Left ventricle myocardium inferior (tissue), 1 donor: ENCODE data around the gene SYT17. TPM values are rescaled to one million over a fixed set of nuclear protein-coding genes. Genes with fewer than 3 reads are reported as not detected.

ENCODE experiments used
- DNase-seq: peaks from one replicate; pipeline ENCODE4 v3.0.0-alpha.2; 2020
- H3K27ac ChIP-seq: fragments of 200-600 bp; replicated peaks from 2 replicates; pipeline ENCODE4 v1.8.0; 2021
- H3K27me3 ChIP-seq: fragments of 200-600 bp; 2 replicates; pipeline ENCODE4 v1.8.0; 2021; ENCODE audit warnings: low read depth
- H3K36me3 ChIP-seq: fragments of 200-600 bp; 2 replicates; pipeline ENCODE4 v1.8.0; 2021
- H3K4me1 ChIP-seq: fragments of 200-600 bp; 2 replicates; pipeline ENCODE4 v1.8.0; 2021
- H3K4me3 ChIP-seq: fragments of 200-600 bp; 2 replicates; pipeline ENCODE4 v1.8.0; 2021; ENCODE audit warnings: mild to moderate bottlenecking, moderate library complexity
- H3K9me3 ChIP-seq: fragments of 200-600 bp; replicated peaks from 2 replicates; pipeline ENCODE4 v1.8.0; 2021
- intact Hi-C: fragments of 100-400 bp; cut with micrococcal nuclease; formaldehyde crosslinking; loops from one replicate; pipeline ENCODE4 v1.11.0; 2022
- total RNA-seq: library from RNA; stranded (reverse); fragmentation: NEBNext Ultra II Directional; extraction: Animal tissue kit (Norgen Biotek cat#: 25700); gene quantifications from one replicate; pipeline ENCODE4 v1.2.1, GENCODE V29; 2021
- TF ChIP-seq, protein P1 (sequence below): fragments of 200-600 bp; IDR thresholded peaks from 2 replicates; pipeline ENCODE4 v1.8.0; 2021; ENCODE audit warnings: antibody characterized with exemption, mild to moderate bottlenecking, borderline replicate concordance
- donor health status: DM: no; HTN: yes; CAD: no; lungs with severe emphysema.

Gene SYT17
- total RNA-seq, 1 donor from 2014 or later: 0.49 TPM

DNA sequence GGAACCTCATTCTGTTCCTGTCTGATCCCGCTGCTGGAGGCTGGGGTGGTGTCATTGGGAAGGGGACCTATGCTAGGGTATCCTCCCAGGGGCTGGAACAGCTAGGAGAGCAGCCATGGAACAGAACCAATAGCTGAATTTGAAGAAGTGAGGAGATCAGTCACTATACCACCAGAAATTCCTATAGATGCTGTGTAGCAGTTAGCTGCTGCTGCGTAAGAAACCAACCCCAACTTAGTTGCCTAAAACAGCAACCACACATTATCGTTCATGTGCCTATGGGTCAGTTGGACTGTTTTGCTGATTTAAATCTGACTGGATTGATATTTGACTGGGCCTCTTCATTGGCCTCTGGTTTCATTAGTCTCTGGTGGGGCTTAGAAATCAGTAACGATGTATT lies 20.4 kb upstream of the SYT17 start:
- Histone ChIP-seq H3K4me1 (no peaks in the 10 kb centered on the region), H3K27me3 (peaks cover 3% of the 10 kb centered on the region), H3K4me3 (no peak overlapping the region), H3K36me3 (no peaks in the 10 kb centered on the region), H3K9me3 (peaks cover 10% of the 10 kb centered on the region), H3K27ac (no peak overlapping the region)
- intact Hi-C loops: no loop called here
- DNase-seq: no peak
- TF ChIP-seq, protein P1, sequence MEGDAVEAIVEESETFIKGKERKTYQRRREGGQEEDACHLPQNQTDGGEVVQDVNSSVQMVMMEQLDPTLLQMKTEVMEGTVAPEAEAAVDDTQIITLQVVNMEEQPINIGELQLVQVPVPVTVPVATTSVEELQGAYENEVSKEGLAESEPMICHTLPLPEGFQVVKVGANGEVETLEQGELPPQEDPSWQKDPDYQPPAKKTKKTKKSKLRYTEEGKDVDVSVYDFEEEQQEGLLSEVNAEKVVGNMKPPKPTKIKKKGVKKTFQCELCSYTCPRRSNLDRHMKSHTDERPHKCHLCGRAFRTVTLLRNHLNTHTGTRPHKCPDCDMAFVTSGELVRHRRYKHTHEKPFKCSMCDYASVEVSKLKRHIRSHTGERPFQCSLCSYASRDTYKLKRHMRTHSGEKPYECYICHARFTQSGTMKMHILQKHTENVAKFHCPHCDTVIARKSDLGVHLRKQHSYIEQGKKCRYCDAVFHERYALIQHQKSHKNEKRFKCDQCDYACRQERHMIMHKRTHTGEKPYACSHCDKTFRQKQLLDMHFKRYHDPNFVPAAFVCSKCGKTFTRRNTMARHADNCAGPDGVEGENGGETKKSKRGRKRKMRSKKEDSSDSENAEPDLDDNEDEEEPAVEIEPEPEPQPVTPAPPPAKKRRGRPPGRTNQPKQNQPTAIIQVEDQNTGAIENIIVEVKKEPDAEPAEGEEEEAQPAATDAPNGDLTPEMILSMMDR: no peak

DNA sequence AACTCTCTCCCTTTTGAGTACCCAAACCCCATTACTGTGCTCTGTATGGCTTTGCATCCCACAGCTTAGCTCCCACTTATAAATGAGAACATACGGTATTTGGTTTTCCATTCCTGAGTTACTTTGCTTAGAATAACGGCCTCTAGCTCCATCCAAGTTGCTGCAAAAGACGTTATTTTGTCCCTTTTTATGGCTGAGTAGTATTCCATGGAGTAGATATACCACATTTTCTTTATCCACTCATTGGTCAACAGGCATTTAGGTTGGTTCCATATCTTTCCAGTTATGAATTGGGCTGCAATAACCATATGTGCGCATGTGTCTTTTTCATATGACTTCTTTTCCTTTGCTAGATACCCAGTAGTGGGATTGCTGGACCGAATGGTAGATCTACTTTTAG lies 19.9 kb upstream of the SYT17 start:
- Histone ChIP-seq H3K9me3 (peaks cover 10% of the 10 kb centered on the region), H3K4me3 (no peak overlapping the region), H3K27me3 (peaks cover 3% of the 10 kb centered on the region), H3K27ac (no peak overlapping the region), H3K36me3 (no peaks in the 10 kb centered on the region), H3K4me1 (no peaks in the 10 kb centered on the region)
- TF ChIP-seq, protein P1: no peak
- intact Hi-C loops: no loop called here
- no peak for DNase-seq

DNA sequence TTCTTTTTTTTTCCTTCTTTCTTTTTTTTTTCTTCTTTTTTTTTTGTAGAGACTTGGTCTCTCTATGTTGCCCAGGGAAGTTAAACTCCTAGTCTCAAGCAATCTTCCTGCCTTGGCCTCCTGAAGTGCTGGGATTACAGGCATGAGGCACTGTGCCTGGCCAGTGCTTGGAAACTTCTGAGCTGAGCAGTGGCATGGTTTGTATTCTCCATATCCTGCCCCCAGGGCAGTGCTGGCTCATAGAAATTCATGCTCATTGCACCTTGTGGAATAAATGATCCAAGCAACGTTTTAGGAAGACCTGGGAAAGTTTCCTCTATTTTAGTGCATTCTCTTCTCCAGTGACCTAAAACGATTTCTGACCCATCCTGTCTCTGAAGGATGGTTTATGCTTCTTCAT lies 16.7 kb upstream of the SYT17 start:
- Histone ChIP-seq H3K9me3 (peaks cover 20% of the 10 kb centered on the region), H3K4me1 (no peaks in the 10 kb centered on the region), H3K27ac (no peak overlapping the region), H3K36me3 (no peaks in the 10 kb centered on the region), H3K4me3 (no peak overlapping the region), H3K27me3 (peaks cover 1% of the 10 kb centered on the region)
- DNase-seq: no peak
- intact Hi-C loops: no loop called here
- TF ChIP-seq, protein P1: no peak

DNA sequence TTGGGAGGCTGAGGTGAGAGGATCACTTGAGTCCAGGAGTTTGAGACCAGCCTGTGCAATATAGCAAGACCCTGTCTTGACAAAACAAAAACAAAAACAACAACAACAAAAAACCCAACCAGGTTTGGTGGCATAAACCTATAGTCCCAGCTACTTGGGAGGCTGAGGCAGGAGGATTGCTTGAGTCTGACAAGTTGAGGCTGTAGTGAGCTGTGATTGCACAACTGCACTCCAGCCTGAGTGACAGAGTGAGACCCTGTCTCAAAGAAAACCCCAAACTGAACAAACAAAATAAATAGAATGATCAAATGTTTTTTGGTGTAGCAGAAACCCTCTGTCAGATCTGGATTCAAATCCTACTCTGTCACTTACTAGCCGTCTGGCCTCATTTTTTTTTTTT lies 16.0 kb upstream of the SYT17 start:
- TF ChIP-seq, protein P1: no peak
- Histone ChIP-seq H3K36me3 (no peaks in the 10 kb centered on the region), H3K27ac (no peak overlapping the region), H3K27me3 (no peaks in the 10 kb centered on the region), H3K9me3 (peaks cover 22% of the 10 kb centered on the region), H3K4me1 (no peaks in the 10 kb centered on the region), H3K4me3 (no peak overlapping the region)
- DNase-seq: no peak
- intact Hi-C loops: no loop called here

DNA sequence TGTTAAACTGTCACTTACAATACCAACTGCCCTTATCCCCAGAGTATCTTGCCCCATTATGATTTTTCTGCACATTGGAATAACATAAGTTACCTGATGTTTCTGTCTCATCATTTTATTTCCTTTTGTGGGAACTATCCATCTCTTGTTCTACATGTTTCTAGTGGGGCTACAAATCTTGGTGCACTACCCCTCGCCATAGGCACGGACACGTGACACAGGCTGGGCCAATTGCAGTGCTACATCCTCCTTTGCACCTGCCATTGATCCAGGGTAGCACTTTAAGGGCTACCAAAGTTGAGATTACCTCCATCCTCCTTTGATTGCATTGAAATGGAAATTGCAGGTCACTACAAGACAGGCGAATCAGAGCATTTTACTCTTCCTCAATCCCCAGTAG lies 14.2 kb upstream of the SYT17 start:
- TF ChIP-seq, protein P1: no peak
- no peaks in the 10 kb centered on the region for H3K4me1 ChIP-seq
- H3K9me3 ChIP-seq: peaks cover 13% of the 10 kb centered on the region
- no peaks in the 10 kb centered on the region for H3K27me3 ChIP-seq
- H3K4me3 ChIP-seq: no peak overlapping the region
- no peaks in the 10 kb centered on the region for H3K36me3 ChIP-seq
- intact Hi-C loops: no loop called here
- H3K27ac ChIP-seq: no peak overlapping the region
- DNase-seq: no peak

DNA sequence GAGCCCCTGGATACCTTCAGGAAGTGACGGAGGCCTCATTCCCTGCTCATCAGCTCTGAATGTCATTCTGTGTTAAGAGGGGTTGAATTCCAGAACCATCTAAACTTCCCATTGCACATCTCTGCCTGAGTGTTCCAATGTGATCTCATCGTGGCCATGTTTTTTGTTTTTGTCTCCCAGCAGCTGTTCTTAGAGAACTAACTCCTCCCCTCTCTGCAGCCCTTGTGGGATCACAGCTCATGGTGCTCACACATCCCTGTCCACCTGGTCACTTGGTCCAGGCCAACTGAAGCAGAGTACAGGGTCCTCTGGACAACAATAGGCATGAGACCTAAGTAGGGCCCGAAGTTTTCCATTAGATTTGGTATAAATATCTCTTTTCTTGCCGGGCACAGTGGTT lies 6.0 kb upstream of the SYT17 start:
- no peak overlapping the region for H3K27ac ChIP-seq
- no peak overlapping the region for H3K4me3 ChIP-seq
- H3K9me3 ChIP-seq: no peaks in the 10 kb centered on the region
- no peaks in the 10 kb centered on the region for H3K36me3 ChIP-seq
- TF ChIP-seq, protein P1: no peak
- intact Hi-C loops: loop anchor here (10.0 kb wide), 1 partner anchor 213 kb away; no protein-coding TSS in a partner anchor
- peaks cover under 1% of the 10 kb centered on the region for H3K4me1 ChIP-seq
- H3K27me3 ChIP-seq: peaks cover 6% of the 10 kb centered on the region
- DNase-seq: no peak
